Motor neuron (in vitro differentiated cells): ENCODE measurements around the gene TIMM17A. TPM values are rescaled to one million over a fixed set of nuclear protein-coding genes. Genes with fewer than 3 reads are reported as not detected.
"Not testable (repeated sequence)": the region's sequence is repeated elsewhere in the genome, so short reads cannot be mapped to it uniquely, and the experiment has no call there.

Source experiments
- ATAC-seq, 8 experiments: fragments of 200-7000 bp; cut with Tn5 transposase; replicated peaks in 6 of 8; 2 replicates each; pipeline ENCODE4 v1.8.0; 2021; ENCODE audit warnings: mild to moderate bottlenecking in 8 of 8, moderate library complexity in 8 of 8
- H3K27ac ChIP-seq, 2 donors: fragments of 250-450 bp; sonication (Bioruptor Pico); 2 replicates each; pipeline ENCODE4 v1.9.0; 2021; ENCODE audit warnings: antibody characterized with exemption in 2 of 2, mild to moderate bottlenecking in 2 of 2, moderate library complexity in 1 of 2
- H3K4me1 ChIP-seq, 2 donors: fragments of 250-450 bp; sonication (Bioruptor Pico); replicated peaks in 1 of 2; 2 replicates each; pipeline ENCODE4 v1.6.1; 2021; ENCODE audit warnings: antibody characterized with exemption in 2 of 2, mild to moderate bottlenecking in 2 of 2, moderate library complexity in 1 of 2
- H3K4me3 ChIP-seq, 5 donors: fragments of 250-450 bp; sonication (Bioruptor Pico); 2 replicates each; pipeline ENCODE4 v1.9.0; 2021; ENCODE audit warnings: antibody characterized with exemption in 5 of 5, mild to moderate bottlenecking in 5 of 5, moderate library complexity in 4 of 5
- WGBS, 10 experiments: fragments of 450-650 bp; shearing (Covaris generic); methylation state at CpG; one replicate each; pipeline ENCODE4 v1.0.0; 2022; 5-methylcytosine and 5-hydroxymethylcytosine counted together
- in situ Hi-C, 9 experiments: fragments of 400-800 bp; cut with MboI; loops; one replicate each; pipeline ENCODE4 v1.15.0; 2021; ENCODE audit warnings: low sequenced_read_pairs in 9 of 9, low pct_unique_long_range_greater_than_20kb in 2 of 9; ENCODE audit not compliant: unreplicated experiment in 9 of 9
- total RNA-seq, 8 experiments: library from RNA; unstranded; fragments of 300-600 nt; gene quantifications; 2 replicates each; pipeline versions ENCODE4 v1.2.3 to v1.2.4, GENCODE V29; 2022

The TIMM17A gene
- total RNA-seq, 8 experiments from 2014 or later: 67.6 to 123 (median 75.4) TPM

- 77 to 100% (median 88%) methylated on average over 1 to 5 of the region's 12 CpGs; no CpG with 5 or more reads in 5 of the 10 experiments for WGBS, 10 experiments
- Histone ChIP-seq H3K27ac (no peak overlapping the region), H3K4me3 (no peak overlapping the region), H3K4me1 (peaks cover 10 to 26% of the 10 kb centered on the region in 2 donors)
- in situ Hi-C loops: loop anchor here in 7 of 9 experiments (5.0 to 25.0 kb wide), 4 partner anchors 99 to 111 kb away; partner anchors contain the start of gene GPR37L1 (in 3 of the 7)
- no peak for ATAC-seq
Observed at GRCh38 chr1:202013603-202014002, 58.3 kb downstream of the TIMM17A start.

GRCh38 chr1:202014060-202014459, 58.8 kb downstream of the TIMM17A start:
- WGBS, 10 experiments: 42 to 100% (median 82%) methylated on average over 3 to 6 of the region's 6 CpGs; no CpG with 5 or more reads in 3 of the 10 experiments
- in situ Hi-C loops: loop anchor here in 7 of 9 experiments (5.0 to 25.0 kb wide), 4 partner anchors 98 to 111 kb away; partner anchors contain the start of gene GPR37L1 (in 3 of the 7)
- peaks cover 15 to 30% of the 10 kb centered on the region in 2 donors for H3K4me1 ChIP-seq
- H3K4me3 ChIP-seq: no peak overlapping the region
- H3K27ac ChIP-seq: no peak overlapping the region
- ATAC-seq: no peak

- Histone ChIP-seq H3K27ac (no peak overlapping the region), H3K4me1 (peaks cover 16 to 28% of the 10 kb centered on the region in 2 donors), H3K4me3 (no peak overlapping the region)
- WGBS, 10 experiments: 40 to 100% (median 87%) methylated on average over 1 to 12 of the region's 17 CpGs; no CpG with 5 or more reads in 4 of the 10 experiments
- in situ Hi-C loops: loop anchor here in 7 of 9 experiments (5.0 to 25.0 kb wide), 4 partner anchors 97 to 110 kb away; partner anchors contain the start of gene GPR37L1 (in 3 of the 7)
- no peak for ATAC-seq
Observed at GRCh38 chr1:202014915-202015661, 59.8 kb downstream of the TIMM17A start.

- in situ Hi-C loops: loop anchor here in 6 of 9 experiments (10.0 to 25.0 kb wide), 3 partner anchors 97 to 109 kb away; partner anchors contain the start of gene GPR37L1 (in 3 of the 6)
- WGBS, 10 experiments: 17 to 93% (median 85%) methylated on average over 1 to 3 of the region's 3 CpGs; no CpG with 5 or more reads in 6 of the 10 experiments
- no peak overlapping the region for H3K4me3 ChIP-seq
- no peak for ATAC-seq
- H3K4me1 ChIP-seq: peaks cover 14 to 23% of the 10 kb centered on the region in 2 donors
- H3K27ac ChIP-seq: no peak overlapping the region
Observed at GRCh38 chr1:202015662-202015937, 60.3 kb downstream of the TIMM17A start.

- Histone ChIP-seq H3K27ac (no peak overlapping the region), H3K4me1 (peaks cover 14 to 19% of the 10 kb centered on the region in 2 donors), H3K4me3 (no peak overlapping the region)
- no peak for ATAC-seq
- in situ Hi-C loops: loop anchor here in 6 of 9 experiments (10.0 to 25.0 kb wide), 3 partner anchors 96 to 109 kb away; partner anchors contain the start of gene GPR37L1 (in 3 of the 6)
- WGBS, 10 experiments: 58 to 100% (median 88%) methylated on average over 1 to 9 of the region's 9 CpGs
Observed at GRCh38 chr1:202016022-202016810, 60.9 kb downstream of the TIMM17A start.

GRCh38 chr1:202016811-202017748, 61.8 kb downstream of the TIMM17A start:
- in situ Hi-C loops: loop anchor here in 6 of 9 experiments (10.0 to 25.0 kb wide), 3 partner anchors 95 to 108 kb away; partner anchors contain the start of gene GPR37L1 (in 3 of the 6)
- ATAC-seq: no peak
- Histone ChIP-seq H3K4me1 (peaks cover 14 to 19% of the 10 kb centered on the region in 2 donors), H3K27ac (no peak overlapping the region), H3K4me3 (no peak overlapping the region)
- 59 to 96% (median 89%) methylated on average over 3 to 21 of the region's 21 CpGs; no CpG with 5 or more reads in 1 of the 10 experiments for WGBS, 10 experiments

GRCh38 chr1:202017749-202018467, 62.6 kb downstream of the TIMM17A start:
- in situ Hi-C loops: loop anchor here in 6 of 9 experiments (10.0 to 25.0 kb wide), 3 partner anchors 94 to 107 kb away; partner anchors contain the start of gene GPR37L1 (in 3 of the 6)
- WGBS, 10 experiments: 37 to 80% (median 44%) methylated on average over 1 to 8 of the region's 18 CpGs; no CpG with 5 or more reads in 3 of the 10 experiments
- peaks cover 14 to 19% of the 10 kb centered on the region in 2 donors for H3K4me1 ChIP-seq
- no peak overlapping the region for H3K4me3 ChIP-seq
- H3K27ac ChIP-seq: peak overlapping the region in 1 of 2 donors; percentile 8
- peak in 6 of 8 experiments; percentile 16 to 50 (median 38) for ATAC-seq

GRCh38 chr1:202018468-202019234, 63.3 kb downstream of the TIMM17A start:
- Histone ChIP-seq H3K4me3 (no peak overlapping the region), H3K27ac (peak overlapping the region; percentile 8 to 29), H3K4me1 (peaks cover 14 to 19% of the 10 kb centered on the region in 2 donors)
- in situ Hi-C loops: loop anchor here in 6 of 9 experiments (10.0 to 25.0 kb wide), 3 partner anchors 94 to 106 kb away; partner anchors contain the start of gene GPR37L1 (in 3 of the 6)
- peak; percentile 41 to 65 (median 48) for ATAC-seq
- 0 to 89% (median 70%) methylated on average over 1 to 10 of the region's 19 CpGs; no CpG with 5 or more reads in 3 of the 10 experiments for WGBS, 10 experiments

GRCh38 chr1:202019235-202019558, 63.9 kb downstream of the TIMM17A start:
- WGBS, 10 experiments: 67 to 97% (median 83%) methylated on average over 3 to 7 of the region's 8 CpGs; no CpG with 5 or more reads in 5 of the 10 experiments
- not testable (repeated sequence) for H3K4me3 ChIP-seq
- in situ Hi-C loops: loop anchor here in 6 of 9 experiments (10.0 to 25.0 kb wide), 3 partner anchors 93 to 106 kb away; partner anchors contain the start of gene GPR37L1 (in 3 of the 6)
- peak in 1 of 8 experiments; percentile 31 for ATAC-seq
- Histone ChIP-seq H3K27ac (peak overlapping the region; percentile 8 to 29), H3K4me1 (peaks cover 14 to 19% of the 10 kb centered on the region in 2 donors)
